Cardiac muscle cell (in vitro differentiated cells and primary cell): Measurements from ENCODE around the gene PSKH1. TPM values are rescaled to one million over a fixed set of nuclear protein-coding genes. Genes with fewer than 3 reads are reported as not detected.

Experiments
- DNase-seq, 2 donors: peaks; one replicate each; pipeline versions ENCODE4 v3.0.0 to v3.0.0-alpha.2; 2010 to 2017; ENCODE audit warnings: low read depth in 1 of 2, low spot score in 1 of 2
- H3K27ac ChIP-seq: fragments of 200-600 bp; sonication (generic); 2 replicates; pipeline ENCODE4 v1.5.1; 2016
- H3K27me3 ChIP-seq: fragments of 200-600 bp; sonication (generic); 2 replicates; pipeline ENCODE4 v1.6.0; 2016; ENCODE audit warnings: control low read depth
- H3K36me3 ChIP-seq: fragments of 200-600 bp; sonication (generic); 2 replicates; pipeline ENCODE4 v1.5.1; 2016; ENCODE audit warnings: control low read depth
- H3K4me1 ChIP-seq: fragments of 200-600 bp; sonication (generic); 2 replicates; pipeline ENCODE4 v1.8.1; 2017; ENCODE audit warnings: low read depth, mild to moderate bottlenecking, mixed run types
- H3K4me3 ChIP-seq: fragments of 200-600 bp; sonication (generic); 2 replicates; pipeline ENCODE4 v1.5.1; 2016; ENCODE audit warnings: mild to moderate bottlenecking
- H3K9me3 ChIP-seq: fragments of 200-600 bp; sonication (generic); 2 replicates; pipeline ENCODE4 v1.5.1; 2017; ENCODE audit warnings: low read depth, mild to moderate bottlenecking, control low read depth
- CTCF ChIP-seq: IDR thresholded peaks from 2 replicates; pipeline ENCODE4 v1.5.1; 2012; ENCODE audit warnings: low read depth, mild to moderate bottlenecking, low read length
- polyA plus RNA-seq: library from polyadenylated mRNA; unstranded; fragments of >200 nt; fragmentation: Nextera tagmentation; extraction: Ambion mirVana; gene quantifications from 2 replicates; pipeline ENCODE4 v1.2.1, GENCODE V29; 2016
- total RNA-seq: library from RNA; depleted of rRNA; stranded (reverse); fragments of >200 nt; gene quantifications from 2 replicates; pipeline ENCODE4 v1.2.3, GENCODE V29; 2016

The PSKH1 gene
- total and polyA plus RNA-seq, 2 experiments from 2014 or later, result 31.0 to 48.8 TPM

- peak in 1 of 2 donors; percentile 67 for DNase-seq
- Histone ChIP-seq H3K4me3 (no peak overlapping the region), H3K27me3 (no peaks in the 10 kb centered on the region), H3K27ac (peak overlapping the region; percentile 47), H3K36me3 (peaks cover 5% of the 10 kb centered on the region), H3K9me3 (no peaks in the 10 kb centered on the region), H3K4me1 (peaks cover 32% of the 10 kb centered on the region)
- TF ChIP-seq CTCF, result no peak
Measured at GRCh38 chr16:67923414-67924116, 30.5 kb downstream of the PSKH1 start.

GRCh38 chr16:67924140-67924906 lies 31.3 kb downstream of the PSKH1 start:
- no peak overlapping the region for H3K4me3 ChIP-seq
- no peak for DNase-seq
- H3K36me3 ChIP-seq, result peaks cover 7% of the 10 kb centered on the region
- H3K9me3 ChIP-seq, result no peaks in the 10 kb centered on the region
- H3K27me3 ChIP-seq, result no peaks in the 10 kb centered on the region
- no peak for TF ChIP-seq CTCF
- H3K27ac ChIP-seq, result peak overlapping the region; percentile 47
- H3K4me1 ChIP-seq, result peaks cover 32% of the 10 kb centered on the region

- peaks cover 32% of the 10 kb centered on the region for H3K4me1 ChIP-seq
- no peaks in the 10 kb centered on the region for H3K9me3 ChIP-seq
- H3K27me3 ChIP-seq, result no peaks in the 10 kb centered on the region
- no peak overlapping the region for H3K27ac ChIP-seq
- TF ChIP-seq CTCF, result no peak
- H3K36me3 ChIP-seq, result peaks cover 11% of the 10 kb centered on the region
- no peak overlapping the region for H3K4me3 ChIP-seq
- no peak for DNase-seq
Measured at GRCh38 chr16:67926181-67926750, 33.2 kb downstream of the PSKH1 start.

GRCh38 chr16:67927131-67927941 lies 34.3 kb downstream of the PSKH1 start:
- Histone ChIP-seq H3K4me3 (no peak overlapping the region), H3K9me3 (no peaks in the 10 kb centered on the region), H3K4me1 (peaks cover 22% of the 10 kb centered on the region), H3K36me3 (peaks cover 11% of the 10 kb centered on the region), H3K27ac (no peak overlapping the region), H3K27me3 (no peaks in the 10 kb centered on the region)
- no peak for DNase-seq
- no peak for TF ChIP-seq CTCF

GRCh38 chr16:67928147-67928546 lies 35.1 kb downstream of the PSKH1 start:
- Histone ChIP-seq H3K4me1 (peaks cover 14% of the 10 kb centered on the region), H3K36me3 (peaks cover 11% of the 10 kb centered on the region), H3K27me3 (no peaks in the 10 kb centered on the region), H3K9me3 (no peaks in the 10 kb centered on the region), H3K27ac (no peak overlapping the region), H3K4me3 (no peak overlapping the region)
- TF ChIP-seq CTCF, result no peak
- no peak for DNase-seq
